GM18526 (cell line): ENCODE measurements around the gene IRX4.

Source experiments
- POLR2A ChIP-seq: IDR thresholded peaks from 3 replicates; pipeline ENCODE4 v1.6.1; 2011; ENCODE audit not compliant: insufficient read length; ENCODE audit errors: extremely low read depth

IRX4 gene

DNA sequence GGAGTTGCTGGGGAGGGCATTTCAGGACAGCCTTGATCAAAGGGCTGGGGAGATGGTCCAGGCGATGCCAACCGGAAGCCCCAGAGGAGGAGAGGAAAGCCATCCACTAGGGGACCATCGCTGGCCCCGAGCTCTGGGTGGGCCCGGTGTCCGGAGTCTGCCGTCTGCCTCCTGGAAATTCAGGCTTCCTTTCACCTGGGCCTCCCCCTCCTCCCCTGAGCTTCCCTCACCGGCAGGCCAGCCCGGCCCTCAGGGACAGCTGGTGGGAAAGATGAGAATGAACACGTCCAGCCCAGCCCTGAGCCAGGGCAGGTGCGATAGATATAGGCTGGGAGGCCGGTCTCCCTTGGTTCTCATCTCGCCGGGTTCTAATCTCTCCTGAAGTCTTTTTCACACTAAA, 17.2 kb downstream of the IRX4 start:
- TF ChIP-seq POLR2A = no peak

DNA sequence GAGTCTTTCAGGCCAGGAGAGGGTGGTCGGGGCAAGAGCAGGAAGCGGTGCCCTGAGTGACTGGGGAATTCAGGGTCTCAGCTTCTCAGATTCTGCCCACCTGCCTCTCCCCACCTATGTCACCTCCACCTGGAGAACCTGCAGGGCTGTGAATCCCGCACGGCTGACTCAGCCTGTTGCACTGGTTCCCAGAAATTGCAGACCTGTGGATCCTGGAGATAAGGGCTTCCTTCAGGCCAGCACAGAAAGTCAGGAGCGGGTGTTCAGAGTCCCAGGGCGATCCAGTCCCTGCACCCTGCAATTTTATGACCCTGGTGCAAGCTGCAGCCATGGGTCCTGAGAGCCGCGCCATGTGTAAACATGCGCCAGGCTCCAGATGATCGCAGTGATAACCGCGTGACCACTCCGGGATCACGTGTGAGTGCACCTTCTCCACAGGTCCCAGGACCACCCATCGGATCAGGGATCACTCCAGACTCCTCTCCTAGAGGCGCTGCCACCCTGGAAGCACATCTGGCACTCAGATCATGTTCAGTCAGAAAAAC, 17.8 kb downstream of the IRX4 start:
- no peak for TF ChIP-seq POLR2A

DNA sequence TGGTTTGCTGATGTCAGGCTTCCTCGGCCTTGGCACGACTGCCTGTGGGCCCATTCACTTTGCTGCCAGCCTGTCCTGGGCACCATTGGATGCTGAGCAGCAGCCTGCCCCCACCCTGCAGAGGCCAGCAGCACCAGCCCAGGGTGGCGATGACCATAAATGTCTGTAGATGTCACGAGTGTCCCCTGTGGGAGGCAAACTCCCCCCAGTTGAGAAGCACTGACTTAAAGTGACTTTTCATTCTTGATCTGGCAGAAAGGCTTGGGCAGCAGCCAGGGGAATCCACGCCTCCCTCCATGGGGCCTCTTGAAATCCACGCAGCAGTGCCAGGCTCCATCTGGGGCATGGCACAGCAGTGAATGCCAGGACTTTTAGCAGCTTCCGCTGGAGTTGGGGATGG, 21.8 kb downstream of the IRX4 start:
- no peak for TF ChIP-seq POLR2A

DNA sequence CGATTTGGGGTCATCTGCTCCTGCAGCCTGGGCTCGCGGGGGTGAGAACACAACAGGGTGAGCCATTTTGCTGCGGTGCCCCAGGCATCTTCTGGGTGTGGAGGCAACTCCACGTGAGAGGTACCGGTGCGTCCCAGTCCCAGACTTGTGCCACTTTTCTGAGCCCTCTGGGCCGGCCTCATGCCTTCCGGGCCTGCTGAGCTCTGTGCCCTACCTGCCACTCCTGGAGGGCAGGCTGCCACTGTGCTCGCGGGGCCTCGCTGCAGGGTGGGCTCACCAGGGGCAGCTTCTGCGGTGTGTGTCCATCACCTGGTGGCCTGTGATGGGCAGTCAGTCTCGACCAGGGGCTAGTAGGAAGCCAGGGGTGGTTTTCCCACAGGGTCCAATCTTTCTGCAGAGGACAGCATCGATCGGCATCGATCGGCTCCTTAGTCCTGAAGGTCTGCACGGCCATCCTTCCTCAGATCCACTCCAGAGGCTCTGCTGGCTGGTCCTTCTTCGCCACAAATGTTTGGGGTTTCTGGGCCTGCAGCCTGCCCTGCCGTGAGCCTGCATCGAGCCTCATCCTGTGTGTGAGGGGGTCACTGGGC, 22.6 kb downstream of the IRX4 start:
- TF ChIP-seq POLR2A = no peak

DNA sequence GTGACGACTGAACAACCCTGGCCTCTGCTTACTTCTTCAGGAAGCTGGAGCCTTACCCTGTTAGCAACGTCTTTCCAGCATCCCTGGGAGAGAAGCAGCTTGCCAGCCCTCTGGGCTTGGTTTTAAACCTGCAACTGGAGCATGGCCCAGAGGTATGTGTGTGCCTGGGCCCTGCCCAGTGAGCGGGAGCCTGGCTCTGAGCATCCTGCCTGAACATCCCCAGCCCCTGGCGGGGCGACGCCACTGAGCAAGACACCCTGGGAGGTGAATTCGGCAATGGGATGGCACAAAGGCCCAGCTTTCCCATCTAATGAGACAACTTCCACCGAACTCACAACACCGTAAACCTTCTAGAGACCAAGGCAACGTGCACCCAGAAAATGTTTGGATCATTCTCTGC, 23.6 kb downstream of the IRX4 start:
- TF ChIP-seq POLR2A = no peak

DNA sequence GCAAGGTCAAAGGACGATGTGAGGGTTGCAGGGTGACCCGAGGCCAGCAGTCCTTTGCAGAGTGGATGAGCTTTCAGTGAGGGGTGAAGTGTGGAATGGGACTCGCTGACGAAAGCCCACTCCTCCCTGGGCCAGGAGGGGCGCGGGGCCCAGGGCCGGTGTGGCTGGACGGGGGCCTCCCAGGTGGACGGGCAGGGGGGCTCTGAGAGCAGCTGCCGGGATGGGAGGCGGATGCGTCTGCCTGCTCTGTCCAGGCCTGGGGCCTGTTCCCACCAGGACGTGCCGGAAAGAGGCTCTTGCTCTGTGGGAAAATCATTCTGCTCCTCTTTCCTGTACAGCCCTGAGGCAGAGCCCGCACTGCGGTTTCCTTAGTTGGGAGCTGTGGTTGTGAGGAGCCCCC, 24.3 kb downstream of the IRX4 start:
- TF ChIP-seq POLR2A = no peak

DNA sequence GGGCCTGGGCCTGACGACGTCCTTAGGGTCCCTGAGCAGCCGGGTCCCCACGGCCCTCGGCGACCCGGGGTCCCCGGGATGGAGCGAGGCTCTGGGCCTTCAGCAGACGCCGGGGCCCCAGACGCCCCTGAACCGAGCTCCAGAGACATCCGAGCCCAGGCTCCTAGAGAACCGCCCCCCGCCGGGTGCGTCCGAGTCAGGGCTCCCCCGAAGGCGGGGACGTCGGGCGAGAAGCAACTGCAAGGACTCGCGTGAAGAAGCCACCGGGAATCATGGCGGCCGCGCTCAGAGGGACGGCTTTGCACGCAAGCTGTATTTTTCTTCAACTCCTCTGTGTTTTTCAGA, 25.5 kb downstream of the IRX4 start:
- no peak for TF ChIP-seq POLR2A

DNA sequence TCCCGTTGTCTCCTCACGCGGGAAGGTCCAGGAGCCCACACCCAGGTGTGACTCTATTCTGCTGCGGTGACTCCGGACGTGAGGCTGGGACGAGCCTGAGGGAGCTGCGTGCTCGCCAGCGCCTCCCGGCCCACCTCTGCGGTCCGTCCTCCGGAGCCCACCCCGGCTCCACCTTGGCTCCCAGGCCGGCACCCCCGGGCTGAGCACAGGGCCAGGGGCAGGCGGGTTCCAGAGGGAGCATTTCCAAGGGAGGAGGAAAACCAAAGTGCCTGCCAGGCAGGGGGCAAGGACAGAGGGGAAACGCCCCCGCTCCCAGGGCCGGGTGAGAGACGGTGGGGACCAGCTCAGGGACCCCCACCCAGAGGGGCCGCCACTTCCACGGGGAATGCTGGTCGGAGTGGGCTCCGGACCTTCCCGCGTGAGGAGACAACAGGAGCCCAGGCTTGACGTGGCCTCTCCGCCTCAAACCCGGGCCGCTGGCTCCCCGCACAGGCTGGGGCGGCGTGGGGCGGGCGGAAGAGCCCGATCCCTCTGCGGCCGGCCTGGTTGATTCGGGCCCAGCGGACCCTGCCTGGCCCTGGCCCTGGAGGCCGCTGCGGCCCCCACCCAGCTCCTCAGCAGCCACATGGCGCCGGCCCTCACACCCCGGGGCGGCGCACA, 26.0 kb downstream of the IRX4 start:
- no peak for TF ChIP-seq POLR2A

DNA sequence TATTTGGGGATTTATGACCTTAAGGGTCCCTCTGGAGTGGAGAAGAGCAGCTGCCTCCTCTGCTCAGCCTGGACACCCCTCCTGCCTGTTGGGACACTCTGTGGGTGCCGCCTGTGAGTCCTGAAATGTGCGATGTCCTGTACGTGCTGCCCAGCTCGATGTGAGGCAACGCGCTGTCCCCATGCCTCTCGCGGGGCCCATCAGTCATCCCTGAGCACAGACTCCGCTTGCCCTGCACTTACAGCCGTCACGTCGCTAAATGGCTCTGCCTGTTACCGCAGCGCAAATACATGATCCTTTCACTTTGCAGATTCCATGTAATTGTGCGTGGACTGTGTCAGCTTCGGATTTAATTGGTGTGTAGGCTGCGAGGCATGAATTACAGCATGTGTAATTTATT, 27.1 kb downstream of the IRX4 start:
- no peak for TF ChIP-seq POLR2A

DNA sequence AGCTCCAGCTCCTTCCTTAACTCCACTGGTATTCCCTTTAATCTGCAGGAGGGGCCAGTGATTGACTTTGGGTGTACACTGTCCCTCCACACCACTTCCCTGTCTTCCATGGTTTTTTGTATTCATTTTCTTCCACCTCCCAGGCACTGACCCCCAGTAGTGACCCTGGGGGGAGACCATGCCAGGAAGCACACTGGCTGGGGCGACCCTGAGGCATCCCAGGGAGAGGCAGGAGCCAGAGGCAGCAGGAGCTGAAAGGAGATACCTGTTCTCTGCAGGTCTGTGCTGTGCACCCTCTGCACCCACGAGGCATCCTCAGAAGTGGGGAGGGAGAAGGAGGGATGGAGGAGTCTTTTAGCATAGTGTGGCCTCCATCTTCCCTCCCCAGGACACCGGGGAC, 27.6 kb downstream of the IRX4 start:
- TF ChIP-seq POLR2A = no peak

DNA sequence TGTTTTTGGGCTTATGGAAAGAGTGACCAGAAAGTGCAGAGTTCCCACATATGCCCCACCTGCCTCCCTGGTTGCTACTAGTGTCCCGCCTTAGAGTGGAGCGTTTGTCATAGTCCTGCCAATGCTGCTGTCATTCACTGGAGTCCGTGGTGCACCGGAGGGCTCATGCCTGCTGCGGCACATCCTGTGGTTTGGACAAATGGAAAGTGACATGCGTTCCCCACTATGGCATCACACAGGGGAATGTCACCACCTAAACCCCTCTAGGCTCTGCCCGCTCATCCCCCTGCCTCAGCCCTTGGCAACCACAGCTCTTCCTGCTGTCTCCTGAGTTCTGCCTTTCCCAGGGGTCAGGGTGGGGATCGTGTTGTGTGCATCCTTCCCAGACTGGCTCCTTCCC, 29.2 kb downstream of the IRX4 start:
- TF ChIP-seq POLR2A = no peak

DNA sequence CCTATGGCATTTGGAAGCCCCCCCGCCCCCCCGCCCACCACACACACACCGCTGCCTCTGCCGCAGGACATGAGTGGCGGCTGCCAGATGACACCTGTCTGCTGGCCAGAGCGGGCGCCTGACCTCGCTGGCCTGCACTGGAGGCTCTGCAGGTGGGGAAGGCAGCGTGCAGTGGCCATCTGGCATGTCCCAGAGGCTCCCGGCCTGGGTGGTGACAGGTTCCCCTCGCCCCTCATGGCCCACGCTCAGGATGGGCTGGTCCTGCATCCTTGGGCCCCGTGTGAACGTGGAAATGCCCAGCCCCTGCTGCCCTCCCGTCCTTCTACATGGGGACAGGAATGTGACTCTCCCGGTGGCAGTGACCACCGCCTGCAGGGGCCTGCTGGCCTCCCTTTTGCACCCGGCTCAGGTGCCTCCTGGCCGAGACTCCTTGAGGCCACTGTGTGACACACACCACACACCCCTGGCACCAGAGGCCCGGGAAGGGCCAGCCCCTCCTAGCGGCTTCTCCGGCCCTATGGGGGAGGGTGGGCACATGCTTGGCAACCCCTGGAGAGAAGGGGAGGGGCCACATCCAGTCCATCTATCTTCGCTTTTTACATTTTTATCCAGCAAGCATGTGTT, 30.3 kb downstream of the IRX4 start:
- TF ChIP-seq POLR2A = no peak

DNA sequence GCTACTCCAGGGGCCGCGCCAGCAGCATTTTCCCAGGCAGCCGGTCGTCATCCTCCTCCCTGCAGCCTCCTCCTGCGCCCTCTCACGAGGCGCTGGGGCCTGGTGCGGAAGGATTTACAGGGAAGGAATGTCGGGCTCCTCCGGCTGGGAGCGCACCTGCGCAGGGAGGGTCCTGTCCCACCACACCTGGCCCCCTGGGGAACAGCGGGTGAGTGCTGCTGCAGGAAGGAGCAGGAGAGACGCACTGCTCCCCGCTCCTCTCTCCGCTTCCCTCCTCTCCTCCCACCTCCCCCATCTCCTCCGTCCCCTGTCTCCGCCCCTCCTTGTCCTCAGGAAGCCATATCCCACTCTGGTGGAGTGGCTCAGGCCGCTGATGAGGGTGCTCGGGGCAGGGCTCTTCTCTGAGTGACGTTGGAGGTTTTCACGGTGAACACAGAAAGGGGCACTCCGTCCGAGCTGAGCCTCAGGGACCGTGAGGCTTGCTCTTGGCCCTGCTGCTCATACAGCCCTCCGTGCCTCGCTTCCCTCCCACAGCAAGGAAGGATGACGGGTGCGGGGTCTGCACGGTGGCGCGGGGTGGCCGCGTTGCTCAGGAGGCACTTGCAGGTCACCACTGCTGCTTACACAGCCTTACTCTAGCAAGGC, 31.3 kb downstream of the IRX4 start:
- TF ChIP-seq POLR2A = no peak

DNA sequence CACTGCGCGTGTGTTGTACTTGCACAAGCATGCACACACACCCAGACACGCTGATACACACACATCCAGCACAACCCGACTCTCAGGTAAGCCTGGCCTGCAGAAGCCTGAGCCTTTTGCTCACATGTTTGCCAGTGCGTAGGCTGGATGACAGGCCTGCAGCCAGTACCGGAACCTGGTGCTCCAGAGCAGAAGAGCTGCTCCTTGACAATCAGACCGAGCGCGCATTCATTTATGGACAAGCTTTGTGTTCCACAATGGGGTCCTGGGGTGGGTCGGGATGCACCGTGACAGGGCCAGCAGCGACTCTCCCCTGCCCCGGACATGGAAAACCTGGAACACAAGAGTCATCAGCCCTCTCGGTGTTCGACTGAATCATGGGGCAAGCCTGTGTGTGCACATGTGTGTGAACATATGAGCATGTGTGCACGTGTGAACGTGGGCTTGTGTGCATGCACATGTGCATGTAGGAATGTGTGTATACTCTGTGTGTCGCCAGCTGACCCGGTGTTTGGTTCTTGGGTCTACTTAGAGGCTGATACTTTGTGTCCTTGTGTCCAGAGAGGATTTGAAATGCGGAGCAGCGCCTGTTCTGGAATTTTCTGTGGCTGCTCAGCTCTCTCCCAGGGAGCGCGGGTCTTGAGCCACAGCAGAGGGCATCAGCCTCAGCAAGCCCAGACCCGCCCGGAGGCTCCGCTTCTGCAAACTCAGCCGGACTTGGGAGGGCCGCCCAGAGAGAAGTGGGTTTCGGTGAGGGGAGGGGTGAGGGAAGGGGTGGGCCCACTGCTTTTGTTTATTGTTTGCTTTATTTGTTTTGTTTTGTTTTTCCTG, 32.2 kb downstream of the IRX4 start:
- no peak for TF ChIP-seq POLR2A

DNA sequence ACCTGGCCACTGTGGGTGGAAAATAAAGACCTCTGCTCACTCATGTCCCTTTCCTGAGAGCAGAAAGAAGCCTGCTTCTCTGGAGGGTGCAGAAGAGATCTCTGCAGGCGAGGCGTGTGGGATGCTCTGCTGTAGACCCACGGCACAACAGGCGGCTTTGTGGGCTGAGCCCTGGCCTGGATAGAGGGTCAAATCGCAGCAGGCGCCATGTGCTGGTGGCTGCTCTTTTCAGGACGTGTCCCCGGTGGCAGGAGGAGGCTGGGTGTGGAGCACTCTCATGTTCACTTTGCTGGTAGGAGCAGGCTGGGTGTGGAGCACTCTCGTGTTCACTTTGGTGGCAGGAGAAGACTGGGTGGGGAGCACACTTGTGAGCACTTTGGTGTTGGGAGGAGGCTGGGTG, 35.1 kb downstream of the IRX4 start:
- TF ChIP-seq POLR2A = no peak

DNA sequence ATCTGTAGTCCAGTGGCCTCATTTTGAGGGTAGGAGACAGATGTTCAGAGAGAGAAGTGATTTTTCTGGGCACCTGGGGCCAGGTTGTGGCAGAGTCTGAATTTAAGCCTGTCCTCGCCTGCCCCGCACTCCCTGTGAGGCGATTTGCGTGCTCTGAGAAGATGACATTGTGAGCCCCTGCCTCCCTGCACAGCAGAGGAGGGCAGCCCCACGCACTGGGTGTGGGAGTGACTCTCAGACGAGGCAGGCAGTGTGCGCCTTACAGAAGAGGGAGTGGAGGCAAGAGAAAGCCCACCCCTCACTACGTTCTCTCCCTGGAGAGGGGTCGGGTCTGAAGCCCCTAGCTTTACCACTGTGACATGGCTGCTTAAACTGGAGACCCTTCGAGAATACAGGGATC, 35.7 kb downstream of the IRX4 start:
- TF ChIP-seq POLR2A = no peak

DNA sequence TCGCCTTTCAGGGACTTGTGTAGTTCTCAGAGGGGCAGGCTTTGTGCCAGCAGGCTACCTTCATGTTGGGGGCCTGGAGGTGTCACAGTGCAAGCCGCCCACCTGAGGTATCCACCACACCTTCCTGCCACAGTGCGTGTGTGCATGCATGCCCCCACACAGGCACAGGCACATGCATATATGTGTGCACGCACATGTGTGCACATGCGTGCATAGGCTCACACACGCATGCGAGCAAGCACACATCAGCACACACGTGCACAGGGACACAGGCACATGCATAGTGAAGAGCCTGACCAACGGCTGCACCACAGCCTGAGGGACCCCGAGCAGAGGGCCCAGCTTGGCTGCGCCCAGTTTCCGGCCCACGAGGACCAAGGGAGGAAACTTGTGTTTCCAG, 36.1 kb downstream of the IRX4 start:
- TF ChIP-seq POLR2A = no peak
